CD4-positive, alpha-beta T cell treated with Interleukin-17A for 4 hours (primary cell): Measurements from ENCODE around the gene CPNE6.
"Not testable (repeated sequence)": the region's sequence is repeated elsewhere in the genome, so short reads cannot be mapped to it uniquely, and the experiment has no call there.

Experiments
- DNase-seq: peaks from one replicate; pipeline ENCODE4 v3.0.0-alpha.2; 2020; ENCODE audit warnings: mixed read lengths

The CPNE6 gene

GRCh38 chr14:24071144-24071697 is at the start of gene CPNE6:
TSS of gene CPNE6 (plus strand) at chr14:24071562. CDS start at chr14:24072937, 1,375 bp downstream.
- no peak for DNase-seq

- DNase-seq = not testable (repeated sequence)
Measured at GRCh38 chr14:24024939-24025418, 46.4 kb upstream of the CPNE6 start.

- DNase-seq = not testable (repeated sequence)
Measured at GRCh38 chr14:24029687-24030086, 41.7 kb upstream of the CPNE6 start.

GRCh38 chr14:24031331-24031730 is 40.0 kb upstream of the CPNE6 start:
- DNase-seq = not testable (repeated sequence)

- DNase-seq = no peak
Measured at GRCh38 chr14:24032727-24033418, 38.5 kb upstream of the CPNE6 start.

GRCh38 chr14:24035769-24036168 is 35.6 kb upstream of the CPNE6 start:
- DNase-seq = not testable (repeated sequence)

- DNase-seq = peak; percentile 77
Measured at GRCh38 chr14:24036169-24036962, 35.0 kb upstream of the CPNE6 start.

- not testable (repeated sequence) for DNase-seq
Measured at GRCh38 chr14:24036963-24037657, 34.3 kb upstream of the CPNE6 start.

- no peak for DNase-seq
Measured at GRCh38 chr14:24037658-24038037, 33.7 kb upstream of the CPNE6 start.

GRCh38 chr14:24038686-24039085 is 32.7 kb upstream of the CPNE6 start:
- DNase-seq = no peak

- no peak for DNase-seq
Measured at GRCh38 chr14:24040692-24041091, 30.7 kb upstream of the CPNE6 start.

- DNase-seq = no peak
Measured at GRCh38 chr14:24042746-24043145, 28.6 kb upstream of the CPNE6 start.

- DNase-seq = not testable (repeated sequence)
Measured at GRCh38 chr14:24049002-24049401, 22.4 kb upstream of the CPNE6 start.

- not testable (repeated sequence) for DNase-seq
Measured at GRCh38 chr14:24050753-24051152, 20.6 kb upstream of the CPNE6 start.

GRCh38 chr14:24051176-24051788 is 20.1 kb upstream of the CPNE6 start:
- DNase-seq = no peak

- DNase-seq = peak; percentile 75
Measured at GRCh38 chr14:24051789-24052655, 19.3 kb upstream of the CPNE6 start, which contains the start of gene CARMIL3. TSS of gene CARMIL3 (plus strand) at chr14:24052009. CDS start at chr14:24052154, 145 bp downstream.

GRCh38 chr14:24052656-24053547 is 18.5 kb upstream of the CPNE6 start:
- peak; percentile 47 for DNase-seq

- DNase-seq = no peak
Measured at GRCh38 chr14:24053548-24054323, 17.6 kb upstream of the CPNE6 start.

- no peak for DNase-seq
Measured at GRCh38 chr14:24054324-24054641, 17.1 kb upstream of the CPNE6 start.

GRCh38 chr14:24054646-24055045 is 16.7 kb upstream of the CPNE6 start:
- DNase-seq = no peak
